Spinal cord (tissue), 10 donors: ENCODE measurements around the gene LSG1. TPM values are rescaled to one million over a fixed set of nuclear protein-coding genes. Genes with fewer than 3 reads are reported as not detected.
A peak's percentile ranks its signal among the peaks of the same experiment; 100 is the strongest.

ENCODE experiments used
- DNase-seq, 6 donors: peaks; one replicate each; pipeline versions ENCODE4 v3.0.0 to v3.0.0-alpha.2; 2013 to 2015; ENCODE audit warnings: low spot score in 6 of 6, low read depth in 4 of 6
- H3K27ac ChIP-seq: one replicate; pipeline ENCODE4 v1.5.1; 2013; ENCODE audit warnings: low read depth, low read length, control low read depth
- H3K27me3 ChIP-seq: one replicate; pipeline ENCODE4 v1.6.1; 2013; ENCODE audit warnings: low read length; ENCODE audit not compliant: control insufficient read depth, insufficient read depth
- H3K36me3 ChIP-seq: one replicate; pipeline ENCODE4 v1.6.1; 2013; ENCODE audit warnings: low read length; ENCODE audit not compliant: control insufficient read depth, insufficient read depth
- H3K4me1 ChIP-seq: one replicate; pipeline ENCODE4 v1.6.1; 2013; ENCODE audit warnings: low read length; ENCODE audit not compliant: control insufficient read depth, insufficient read depth
- H3K4me3 ChIP-seq: one replicate; pipeline ENCODE4 v1.5.1; 2013; ENCODE audit warnings: low read depth, low read length, control low read depth
- H3K9me3 ChIP-seq: one replicate; pipeline ENCODE4 v1.6.1; 2013; ENCODE audit warnings: low read length; ENCODE audit not compliant: control insufficient read depth, insufficient read depth
- WGBS: methylation state at CpG from one replicate; pipeline ENCODE4 v1.1.5; 2013; ENCODE audit warnings: missing lambda C conversion rate; ENCODE audit not compliant: insufficient coverage; 5-methylcytosine and 5-hydroxymethylcytosine counted together
- polyA plus RNA-seq, 2 donors: library from polyadenylated mRNA; unstranded; fragments of 120-200 nt; gene quantifications; one replicate each; pipeline ENCODE4 v1.2.1, GENCODE V29; 2013; ENCODE audit not compliant: insufficient read length in 2 of 2
- total RNA-seq, 2 donors: library from RNA; depleted of rRNA in 1 of 2; stranded (reverse); fragments of 120-200 nt in 1 of 2; fragments of >200 nt in 1 of 2; gene quantifications; one replicate each; pipeline versions ENCODE4 v1.2.3 to v1.2.4, GENCODE V29; 2013 to 2014
- donor health status: healthy.

Gene LSG1
- total and polyA plus RNA-seq, 4 donors = 33.2 to 38.6 (median 36.1) TPM

DNA sequence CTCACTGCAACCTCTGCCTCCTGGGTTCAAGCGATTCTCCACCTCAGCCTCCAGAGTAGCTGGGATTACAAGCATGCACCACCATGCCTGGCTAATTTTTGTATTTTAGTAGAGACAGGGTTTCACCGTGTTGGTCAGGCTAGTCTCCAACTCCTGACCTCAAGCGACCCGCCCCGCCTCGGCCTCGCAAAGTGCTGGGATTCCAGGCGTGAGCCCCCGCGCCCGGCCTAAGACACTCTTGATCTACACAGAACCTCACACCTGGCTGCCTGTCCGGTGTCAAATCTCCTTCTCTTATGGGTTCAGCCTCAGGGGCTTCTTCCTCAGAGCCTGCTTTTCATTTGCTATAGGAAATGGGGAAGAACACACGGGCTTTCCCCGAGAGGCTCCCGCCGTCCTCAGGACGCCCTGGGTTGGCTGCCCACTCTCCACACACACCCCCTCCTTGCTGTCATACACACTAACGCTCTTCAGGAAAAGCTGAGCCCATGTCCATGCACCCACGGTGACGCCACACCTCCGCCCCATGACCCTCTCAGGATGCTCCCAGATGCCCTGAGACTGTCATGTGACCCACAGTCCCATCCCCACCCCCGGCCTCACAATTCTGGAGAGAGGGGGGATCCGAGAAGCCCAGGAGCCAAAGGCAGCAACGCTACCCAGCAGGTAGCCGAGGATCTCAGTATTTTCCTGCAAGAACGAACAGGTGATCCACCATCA lies 49.2 kb downstream of the LSG1 start:
- DNase-seq = no peak
- 95% methylated on average over 17 of the region's 26 CpGs for WGBS
- Histone ChIP-seq H3K9me3 (no peaks in the 10 kb centered on the region), H3K4me1 (peaks cover 7% of the 10 kb centered on the region), H3K36me3 (peaks cover 55% of the 10 kb centered on the region), H3K27ac (no peak overlapping the region), H3K4me3 (no peak overlapping the region), H3K27me3 (no peaks in the 10 kb centered on the region)

DNA sequence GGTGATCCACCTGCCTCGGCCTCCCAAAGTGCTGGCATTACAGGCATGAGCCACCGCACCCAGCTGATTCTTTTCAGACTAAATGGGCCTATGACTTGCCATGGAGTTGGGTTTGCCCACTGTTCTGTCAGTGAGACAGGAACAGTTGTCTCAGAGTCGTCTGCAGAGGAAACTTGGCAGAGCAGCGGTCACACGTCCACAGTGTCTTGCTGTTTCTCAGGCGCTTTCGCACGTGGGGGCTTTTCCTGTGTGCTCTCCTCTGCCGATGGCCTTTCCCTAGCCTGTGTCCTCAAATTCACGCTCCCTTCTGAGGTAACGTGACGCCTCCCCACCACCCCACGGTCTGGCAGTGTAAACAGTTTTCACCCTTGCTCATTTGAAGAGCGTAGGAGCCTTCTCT lies 50.0 kb downstream of the LSG1 start:
- Histone ChIP-seq H3K9me3 (no peaks in the 10 kb centered on the region), H3K27ac (no peak overlapping the region), H3K4me3 (no peak overlapping the region), H3K36me3 (peaks cover 55% of the 10 kb centered on the region), H3K27me3 (no peaks in the 10 kb centered on the region), H3K4me1 (peaks cover 7% of the 10 kb centered on the region)
- DNase-seq = no peak
- WGBS = 84% methylated on average over 14 of the region's 14 CpGs

DNA sequence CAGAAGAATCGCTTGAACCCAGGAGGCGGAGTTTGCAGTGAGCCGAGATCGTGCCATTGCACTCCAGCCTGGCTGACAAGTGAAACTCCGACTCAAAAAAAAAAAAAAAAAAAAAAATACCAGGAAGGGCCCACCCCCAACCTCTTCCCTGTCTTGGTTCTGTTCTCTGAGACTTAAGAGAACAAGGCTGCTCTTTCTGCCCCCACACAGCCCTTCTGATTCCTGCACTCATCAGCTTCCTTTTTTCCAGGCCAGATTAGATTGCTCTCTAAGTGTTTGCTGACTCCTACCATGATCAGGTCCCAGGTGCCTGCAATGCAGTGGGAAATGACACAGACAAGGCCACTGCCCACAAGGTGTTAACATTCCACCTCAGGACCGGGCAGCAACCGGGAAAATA lies 51.8 kb downstream of the LSG1 start:
- peaks cover 63% of the 10 kb centered on the region for H3K36me3 ChIP-seq

DNA sequence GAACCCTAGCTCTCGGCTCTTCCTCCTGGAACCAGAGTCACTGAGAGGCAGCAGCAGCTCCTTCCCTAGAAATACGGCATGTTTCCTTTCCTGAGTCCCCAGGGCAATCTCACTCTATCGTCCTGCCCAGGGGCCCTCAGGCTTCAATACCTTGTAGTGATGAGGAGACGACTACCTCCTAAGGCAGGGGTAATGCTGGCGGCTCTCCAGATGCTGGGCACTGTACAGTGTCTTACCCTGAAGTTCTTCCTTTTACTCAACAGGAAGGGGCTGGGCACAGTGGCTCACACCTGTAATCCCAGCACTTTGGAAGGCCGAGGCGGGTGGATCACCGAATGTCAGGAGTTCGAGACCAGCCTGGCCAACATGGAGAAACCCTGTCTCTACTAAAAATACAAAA lies 52.2 kb downstream of the LSG1 start:
- H3K27me3 ChIP-seq = no peaks in the 10 kb centered on the region
- DNase-seq = no peak
- peaks cover 7% of the 10 kb centered on the region for H3K4me1 ChIP-seq
- peaks cover 59% of the 10 kb centered on the region for H3K36me3 ChIP-seq
- H3K9me3 ChIP-seq = no peaks in the 10 kb centered on the region
- 90% methylated on average over 9 of the region's 9 CpGs for WGBS
- no peak overlapping the region for H3K4me3 ChIP-seq
- H3K27ac ChIP-seq = no peak overlapping the region

More for the DNA sequence above, 51.8 kb downstream of the LSG1 start:
- no peak for DNase-seq
- H3K9me3 ChIP-seq = no peaks in the 10 kb centered on the region
- H3K4me3 ChIP-seq = no peak overlapping the region
- H3K4me1 ChIP-seq = peaks cover 7% of the 10 kb centered on the region
- no peaks in the 10 kb centered on the region for H3K27me3 ChIP-seq
- WGBS = 93% methylated on average over 5 of the region's 7 CpGs
- H3K27ac ChIP-seq = no peak overlapping the region

DNA sequence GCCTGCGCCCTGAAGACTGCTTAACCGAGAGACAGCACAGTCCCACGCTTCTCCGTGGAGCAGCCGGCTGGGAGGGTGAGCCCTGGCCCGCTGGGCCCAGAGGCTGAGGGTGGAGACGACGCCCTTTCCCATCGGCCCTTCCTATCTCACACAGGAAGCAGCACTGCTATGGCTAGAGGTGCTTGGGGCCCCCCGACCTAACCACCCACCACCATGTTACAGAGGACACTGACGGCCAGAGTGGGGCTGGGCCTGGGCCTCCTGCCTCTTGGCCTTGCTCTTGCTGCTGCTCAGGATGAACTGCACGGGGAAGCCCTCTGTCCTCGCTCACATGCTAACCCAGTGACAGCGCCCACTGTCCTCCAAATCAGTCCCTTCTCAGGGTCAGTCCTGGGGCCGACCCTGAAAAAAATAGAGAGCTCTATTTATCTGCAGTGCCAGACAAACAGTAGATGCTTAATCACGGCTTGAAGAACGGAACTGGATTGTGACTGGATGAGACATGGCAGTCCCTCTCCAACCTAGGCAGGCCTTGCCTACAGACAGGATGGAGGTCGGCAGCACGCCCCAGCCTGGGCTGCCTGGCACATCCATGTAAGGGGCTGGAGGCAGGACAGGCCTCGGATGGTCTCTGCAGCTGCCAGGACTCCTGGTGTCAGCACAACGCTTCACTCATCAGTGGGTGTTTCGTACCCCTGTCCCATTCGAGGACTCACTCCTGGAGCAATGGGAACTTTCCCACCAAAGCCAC lies 53.0 kb downstream of the LSG1 start:
- H3K9me3 ChIP-seq = no peaks in the 10 kb centered on the region
- 89% methylated on average over 23 of the region's 23 CpGs for WGBS

DNA sequence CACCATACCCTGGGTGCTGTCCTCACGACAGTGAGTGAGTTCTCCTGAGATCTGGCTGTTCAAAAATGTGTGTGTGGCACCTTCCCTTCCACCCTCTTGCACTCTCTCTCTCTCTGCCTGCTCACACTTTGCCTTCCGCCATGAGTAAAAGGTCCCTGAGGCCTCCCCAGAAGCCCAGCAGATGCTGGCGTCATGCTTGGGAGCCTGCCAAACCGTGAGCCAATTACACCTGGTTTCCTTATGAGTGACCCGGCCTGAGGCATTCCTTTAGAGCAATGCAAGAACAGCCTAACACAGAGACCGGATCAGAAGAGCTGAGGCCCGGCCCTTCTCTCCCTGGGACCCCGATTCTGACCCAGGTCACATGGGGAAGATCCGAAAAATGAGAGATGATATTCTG lies 54.2 kb downstream of the LSG1 start:
- H3K27me3 ChIP-seq = no peaks in the 10 kb centered on the region
- H3K4me1 ChIP-seq = peaks cover 7% of the 10 kb centered on the region
- peak in 1 of 6 donors; percentile 3 for DNase-seq
- 90% methylated on average over 6 of the region's 9 CpGs for WGBS
- H3K27ac ChIP-seq = no peak overlapping the region
- no peak overlapping the region for H3K4me3 ChIP-seq
- no peaks in the 10 kb centered on the region for H3K9me3 ChIP-seq
- peaks cover 50% of the 10 kb centered on the region for H3K36me3 ChIP-seq

More for the DNA sequence above, 53.0 kb downstream of the LSG1 start:
- peaks cover 7% of the 10 kb centered on the region for H3K4me1 ChIP-seq
- DNase-seq = no peak
- no peak overlapping the region for H3K27ac ChIP-seq
- peaks cover 56% of the 10 kb centered on the region for H3K36me3 ChIP-seq
- H3K4me3 ChIP-seq = no peak overlapping the region
- H3K27me3 ChIP-seq = no peaks in the 10 kb centered on the region

DNA sequence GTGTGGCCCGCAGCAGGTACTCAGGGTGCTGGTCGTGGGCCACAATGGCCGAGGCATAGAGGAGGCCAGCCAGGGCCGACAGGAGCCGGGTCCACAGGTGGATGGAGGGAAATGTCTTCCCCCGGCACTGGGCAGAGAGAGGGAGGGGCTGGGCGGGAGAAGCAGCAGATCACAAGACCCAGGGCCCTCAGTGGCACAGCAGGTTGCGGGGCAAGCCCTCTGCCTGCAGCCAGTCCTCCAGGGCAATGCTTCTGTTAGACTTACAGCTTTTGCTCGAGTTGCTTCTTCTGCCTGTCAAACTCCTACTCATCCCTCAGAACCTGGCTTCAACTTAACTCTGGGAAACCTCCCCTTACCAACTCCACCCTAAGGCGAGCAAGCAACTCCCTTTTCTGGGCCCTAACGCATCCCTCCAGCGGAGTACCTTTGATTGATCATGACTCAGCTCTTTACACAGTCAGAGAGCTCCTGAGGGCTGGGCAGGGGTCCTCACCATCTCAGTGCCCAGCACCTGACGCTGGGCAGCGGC lies 54.8 kb downstream of the LSG1 start:
- 90% methylated on average over 12 of the region's 14 CpGs for WGBS

DNA sequence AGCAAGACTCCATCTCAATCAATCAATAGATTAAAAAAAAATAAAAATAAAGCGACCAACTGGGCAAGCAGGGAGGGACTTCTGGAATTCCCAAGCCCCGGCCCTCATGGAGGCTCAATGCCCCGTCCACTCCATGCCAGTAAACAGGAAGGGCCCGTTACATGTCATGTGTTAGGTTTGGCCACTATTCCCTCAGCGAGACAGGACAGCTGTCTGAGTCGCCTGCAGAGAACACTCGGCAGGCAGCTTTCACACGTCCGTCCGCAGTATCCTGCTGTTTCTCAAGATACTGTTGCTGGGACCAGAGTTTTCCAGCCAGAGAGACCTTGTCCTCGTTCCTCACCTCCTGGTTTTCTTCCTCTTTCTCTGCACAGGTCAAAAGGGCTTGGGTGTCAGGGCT lies 56.8 kb downstream of the LSG1 start:
- H3K27ac ChIP-seq = no peak overlapping the region
- DNase-seq = no peak

More for the DNA sequence above, 54.8 kb downstream of the LSG1 start:
- Histone ChIP-seq H3K36me3 (peaks cover 45% of the 10 kb centered on the region), H3K9me3 (no peaks in the 10 kb centered on the region), H3K27me3 (no peaks in the 10 kb centered on the region), H3K27ac (no peak overlapping the region), H3K4me3 (no peak overlapping the region), H3K4me1 (peaks cover 7% of the 10 kb centered on the region)
- no peak for DNase-seq

DNA sequence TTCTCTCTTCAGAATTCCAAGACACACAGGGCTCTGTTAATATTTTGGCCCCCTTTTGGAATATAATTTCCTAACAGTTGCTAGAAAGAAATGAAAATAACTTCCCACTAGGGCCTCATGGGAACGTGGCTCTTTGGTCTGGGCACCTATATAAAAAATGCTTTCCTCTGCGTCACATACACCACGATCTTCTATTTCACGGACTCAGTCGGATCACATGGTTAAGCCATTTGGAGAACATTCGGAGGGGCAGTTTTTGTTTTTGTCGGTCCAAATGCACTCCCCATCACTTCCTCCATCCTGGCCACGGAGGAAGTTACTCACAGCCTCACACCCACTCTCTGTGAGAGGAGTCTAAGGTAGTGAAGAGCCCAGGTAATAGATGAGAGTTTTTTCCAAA lies 59.8 kb downstream of the LSG1 start:
- no peak for DNase-seq
- WGBS = 76% methylated on average over 5 of the region's 8 CpGs
- Histone ChIP-seq H3K27ac (no peak overlapping the region), H3K4me3 (no peak overlapping the region), H3K36me3 (peaks cover 42% of the 10 kb centered on the region), H3K27me3 (no peaks in the 10 kb centered on the region), H3K9me3 (no peaks in the 10 kb centered on the region), H3K4me1 (no peaks in the 10 kb centered on the region)

More for the DNA sequence above, 56.8 kb downstream of the LSG1 start:
- Histone ChIP-seq H3K4me3 (no peak overlapping the region), H3K4me1 (no peaks in the 10 kb centered on the region), H3K36me3 (peaks cover 38% of the 10 kb centered on the region), H3K9me3 (no peaks in the 10 kb centered on the region), H3K27me3 (no peaks in the 10 kb centered on the region)
- 87% methylated on average over 11 of the region's 11 CpGs for WGBS
